Effector CD4-positive, alpha-beta T cell (primary cell): Measurements from ENCODE around the gene RIN3.

Experiments
- DNase-seq: peaks from one replicate; pipeline ENCODE4 v3.0.0-alpha.2; 2020

The RIN3 gene

GRCh38 chr14:92652413-92653151 lies 139.0 kb downstream of the RIN3 start:
- no peak for DNase-seq

GRCh38 chr14:92653162-92653651 lies 139.6 kb downstream of the RIN3 start:
- DNase-seq, result no peak

- no peak for DNase-seq
Measured at GRCh38 chr14:92654239-92654901, 140.8 kb downstream of the RIN3 start.

- DNase-seq, result no peak
Measured at GRCh38 chr14:92655419-92656201, 142.0 kb downstream of the RIN3 start.

- no peak for DNase-seq
Measured at GRCh38 chr14:92656306-92657081, 142.9 kb downstream of the RIN3 start.

- no peak for DNase-seq
Measured at GRCh38 chr14:92657457-92658142, 144.0 kb downstream of the RIN3 start.

GRCh38 chr14:92658160-92658559 lies 144.6 kb downstream of the RIN3 start:
- no peak for DNase-seq

GRCh38 chr14:92658684-92659083 lies 145.1 kb downstream of the RIN3 start:
- no peak for DNase-seq

GRCh38 chr14:92659765-92660561 lies 146.4 kb downstream of the RIN3 start:
- DNase-seq, result no peak

GRCh38 chr14:92660571-92660970 lies 147.0 kb downstream of the RIN3 start:
- no peak for DNase-seq

GRCh38 chr14:92663049-92663448 lies 149.5 kb downstream of the RIN3 start:
- DNase-seq, result no peak

GRCh38 chr14:92665661-92666110 lies 152.1 kb downstream of the RIN3 start:
- DNase-seq, result no peak

- no peak for DNase-seq
Measured at GRCh38 chr14:92666251-92666650, 152.7 kb downstream of the RIN3 start.

GRCh38 chr14:92668276-92668973 lies 154.8 kb downstream of the RIN3 start:
- DNase-seq, result no peak

- no peak for DNase-seq
Measured at GRCh38 chr14:92670160-92670559, 156.6 kb downstream of the RIN3 start.

GRCh38 chr14:92670643-92671366 lies 157.2 kb downstream of the RIN3 start:
- no peak for DNase-seq

GRCh38 chr14:92673601-92674150 lies 160.1 kb downstream of the RIN3 start:
- DNase-seq, result no peak

GRCh38 chr14:92675421-92675820 lies 161.8 kb downstream of the RIN3 start:
- no peak for DNase-seq

GRCh38 chr14:92675976-92676375 lies 162.4 kb downstream of the RIN3 start:
- DNase-seq, result no peak
